HepG2 (cell line): Measurements from ENCODE around the gene TULP4. TPM values are rescaled to one million over a fixed set of nuclear protein-coding genes. Genes with fewer than 3 reads are reported as not detected.

Source experiments
- ATAC-seq: fragments of 200-7000 bp; cut with Tn5 transposase; 3 replicates; pipeline ENCODE4 v1.9.1; 2020; ENCODE audit warnings: mild to moderate bottlenecking, moderate library complexity
- BruUV-seq: library from RNA; stranded (reverse); fragments of 400-500 nt; replicated peaks from 2 replicates; lab custom pipeline; 2021; lab: Mats Ljungman, UMichigan
- CTCF ChIA-PET: fragments of 300-600 bp; formaldehyde crosslinking; extraction: SDS; loops from one replicate; lab custom pipeline; 2021; ENCODE audit warnings: low total read pairs, inconsistent platforms, low intra/inter-chr PET ratio; lab: Yijun Ruan, JAX
- POLR2A ChIA-PET: fragments of 350-600 bp; sonication (Branson Sonifier 250); formaldehyde crosslinking; loops from one replicate; lab custom pipeline; 2020; ENCODE audit warnings: antibody characterized with exemption, inconsistent platforms; lab: Yijun Ruan, JAX
- DNase-seq: peaks from one replicate; pipeline ENCODE4 v3.0.0-alpha.2; 2015; ENCODE audit warnings: low spot score
- FAIRE-seq: peaks from 3 replicates; lab custom pipeline; 2011; peaks lifted over from hg19 to GRCh38; lab: Jason Lieb, UNC
- H2AFZ ChIP-seq: one replicate; pipeline ENCODE4 v1.6.1; 2011; ENCODE audit warnings: low read length, inconsistent platforms
- H3K27ac ChIP-seq: fragments of 300-600 bp; 3 replicates; pipeline ENCODE4 v1.8.0; 2011; ENCODE audit warnings: mixed run types, mild to moderate bottlenecking, mixed read lengths, low read length, inconsistent platforms; ENCODE audit not compliant: insufficient read depth; ENCODE audit errors: extremely low read length
- H3K27me3 ChIP-seq, 2 experiments: fragments of 200-600 bp in 1 of 2; 2 replicates in 1 of 2; 3 replicates in 1 of 2; pipeline versions ENCODE4 v1.6.0 to v1.8.0; 2011; ENCODE audit warnings: low read length in 2 of 2, mild to moderate bottlenecking in 2 of 2, moderate library complexity in 2 of 2, inconsistent platforms in 1 of 2; ENCODE audit not compliant: insufficient read depth in 2 of 2, control insufficient read depth in 1 of 2
- H3K36me3 ChIP-seq, 2 experiments: fragments of 200-600 bp in 1 of 2; replicated peaks in 1 of 2; 2 replicates in 1 of 2; 3 replicates in 1 of 2; pipeline versions ENCODE4 v1.5.1 to v1.8.0; 2011; ENCODE audit warnings: low read length in 2 of 2, inconsistent platforms in 1 of 2; ENCODE audit not compliant: insufficient read depth in 2 of 2, control insufficient read depth in 1 of 2
- H3K4me1 ChIP-seq: 2 replicates; pipeline ENCODE4 v1.5.1; 2012; ENCODE audit warnings: low read length, inconsistent platforms; ENCODE audit not compliant: insufficient read depth
- H3K4me2 ChIP-seq: 2 replicates; pipeline ENCODE4 v1.6.0; 2011; ENCODE audit warnings: low read depth, low read length, inconsistent platforms
- H3K4me3 ChIP-seq, 3 experiments: fragments of 200-600 bp in 1 of 3; sonication (generic), shearing (Covaris generic) in 1 of 3; replicated peaks in 1 of 3; 2 replicates each; pipeline ENCODE4 v1.5.1; 2011 to 2016; ENCODE audit warnings: low read length in 3 of 3, inconsistent platforms in 2 of 3, low read depth in 2 of 3, mild to moderate bottlenecking in 2 of 3, control low read depth in 1 of 3, mixed read lengths in 1 of 3; ENCODE audit not compliant: insufficient read depth in 1 of 3
- H3K79me2 ChIP-seq: one replicate; pipeline ENCODE4 v1.6.1; 2011; ENCODE audit warnings: low read length, inconsistent platforms; ENCODE audit not compliant: insufficient read depth
- H3K9ac ChIP-seq: 2 replicates; pipeline ENCODE4 v1.6.0; 2011; ENCODE audit warnings: mild to moderate bottlenecking, low read depth, low read length, inconsistent platforms; ENCODE audit not compliant: insufficient read depth
- H3K9me3 ChIP-seq: 2 replicates; pipeline ENCODE4 v1.5.1; 2012; ENCODE audit warnings: mild to moderate bottlenecking, low read length
- H4K20me1 ChIP-seq: 2 replicates; pipeline ENCODE4 v1.6.0; 2011; ENCODE audit warnings: inconsistent platforms, mild to moderate bottlenecking, low read length, moderate library complexity; ENCODE audit not compliant: insufficient read depth
- CCAR2 ChIP-seq: fragments of 200-400 bp; formaldehyde crosslinking; optimal IDR thresholded peaks from 2 replicates; pipeline ENCODE3; 2018; ENCODE audit warnings: low read depth, mild to moderate bottlenecking, low read length, moderate library complexity
- GABPB1 ChIP-seq: IDR thresholded peaks from 2 replicates; pipeline ENCODE4 v1.6.1; 2016; ENCODE audit warnings: mild to moderate bottlenecking, missing genetic modification reagents, moderate library complexity, missing compliant biosample characterization
- HNRNPK ChIP-seq: fragments of 200-400 bp; formaldehyde crosslinking; IDR thresholded peaks from 2 replicates; pipeline ENCODE4 v1.6.1; 2018; ENCODE audit warnings: low read length, low read depth, moderate library complexity, mild to moderate bottlenecking; ENCODE audit not compliant: poor library complexity, severe bottlenecking
- MATR3 ChIP-seq: sonication (generic); formaldehyde crosslinking; IDR thresholded peaks from 2 replicates; pipeline ENCODE4 v1.4.0; 2020; ENCODE audit warnings: missing genetic modification reagents
- POLR2A ChIP-seq, 2 experiments: IDR thresholded peaks; 2 replicates each; pipeline ENCODE4 v1.6.1; 2011; ENCODE audit warnings: low read depth in 2 of 2, low read length in 2 of 2, mild to moderate bottlenecking in 1 of 2, moderate library complexity in 1 of 2; ENCODE audit not compliant: insufficient read depth in 1 of 2
- RAD51 ChIP-seq: fragments of 450-650 bp; IDR thresholded peaks from 2 replicates; pipeline ENCODE4 v1.6.1; 2016; ENCODE audit warnings: borderline replicate concordance
- SMARCE1 ChIP-seq: fragments of 450-650 bp; IDR thresholded peaks from 2 replicates; pipeline ENCODE4 v1.6.1; 2017; ENCODE audit warnings: borderline replicate concordance
- SMYD3 ChIP-seq: sonication (generic); formaldehyde crosslinking; IDR thresholded peaks from 2 replicates; pipeline ENCODE4 v1.8.1; 2023; ENCODE audit warnings: mild to moderate bottlenecking, missing genetic modification reagents
- TAF1 ChIP-seq: sonication (generic); formaldehyde crosslinking; IDR thresholded peaks from 2 replicates; pipeline ENCODE4 v1.4.0; 2020; ENCODE audit warnings: missing genetic modification reagents
- ZNF205 ChIP-seq: IDR thresholded peaks from 2 replicates; pipeline ENCODE4 v1.6.1; 2018; ENCODE audit warnings: missing biosample characterization, missing genetic modification reagents
- ZNF430 ChIP-seq: sonication (generic); formaldehyde crosslinking; IDR thresholded peaks from 2 replicates; pipeline ENCODE4 v1.9.0; 2021; ENCODE audit warnings: mild to moderate bottlenecking, missing genetic modification reagents
- ZNF605 ChIP-seq: sonication (generic); formaldehyde crosslinking; IDR thresholded peaks from 2 replicates; pipeline ENCODE4 v1.8.0; 2022; ENCODE audit warnings: mild to moderate bottlenecking, missing genetic modification reagents
- ZNF75D ChIP-seq: sonication (generic); formaldehyde crosslinking; IDR thresholded peaks from 2 replicates; pipeline ENCODE4 v1.8.1; 2023; ENCODE audit warnings: missing genetic modification reagents, mild to moderate bottlenecking, borderline replicate concordance
- WGBS: methylation state at CpG from one replicate; pipeline ENCODE4 v1.1.6; 2017; ENCODE audit warnings: low lambda C conversion rate; 5-methylcytosine and 5-hydroxymethylcytosine counted together
- in situ Hi-C: cut with HindIII; loops from 2 replicates; pipeline ENCODE4 v1.10.0; 2017; ENCODE audit warnings: low pct_unique_long_range_greater_than_20kb; ENCODE audit not compliant: extremely low pct_ligation_motif_present
- intact Hi-C: fragments of 100-400 bp; cut with micrococcal nuclease; formaldehyde crosslinking; loops from one replicate; pipeline ENCODE4 v1.10.0; 2022; ENCODE audit not compliant: unreplicated experiment
- polyA plus RNA-seq, 8 experiments: library from polyadenylated mRNA; depleted of rRNA in 3 of 8; stranded (reverse) in 7 of 8; unstranded in 1 of 8; fragments of >200 nt; fragmentation: Illumina TruSeq in 4 of 8; extraction: Trizol in 4 of 8; gene quantifications; 2 replicates each; pipeline versions ENCODE4 v1.2.1 to v1.2.3, GENCODE V29; 2011 to 2016; ENCODE audit warnings: low read depth in 4 of 8, missing spikeins in 1 of 8, mixed read lengths in 1 of 8; ENCODE audit not compliant: insufficient read depth in 1 of 8
- total RNA-seq, 5 experiments: library from RNA; depleted of rRNA; stranded (reverse); fragments of >200 nt; fragmentation: Illumina TruSeq; extraction: Trizol; gene quantifications; 2 replicates each; pipeline ENCODE4 v1.2.3, GENCODE V29; 2016; ENCODE audit warnings: low read depth in 1 of 5
- TF ChIP-seq, protein P1 (sequence below): sonication (generic); formaldehyde crosslinking; IDR thresholded peaks from 2 replicates; pipeline ENCODE4 v1.4.0; 2020; ENCODE audit warnings: mild to moderate bottlenecking, missing genetic modification reagents
- TF ChIP-seq, protein P2 (sequence below): fragments of 450-650 bp; IDR thresholded peaks from 2 replicates; pipeline ENCODE4 v1.6.1; 2016

Gene TULP4
- total and polyA plus RNA-seq, 2 of the 13 experiments (the other 11 are each of a cell fraction or from before 2014, with no cell fraction given) = 21.1 to 122 TPM

DNA sequence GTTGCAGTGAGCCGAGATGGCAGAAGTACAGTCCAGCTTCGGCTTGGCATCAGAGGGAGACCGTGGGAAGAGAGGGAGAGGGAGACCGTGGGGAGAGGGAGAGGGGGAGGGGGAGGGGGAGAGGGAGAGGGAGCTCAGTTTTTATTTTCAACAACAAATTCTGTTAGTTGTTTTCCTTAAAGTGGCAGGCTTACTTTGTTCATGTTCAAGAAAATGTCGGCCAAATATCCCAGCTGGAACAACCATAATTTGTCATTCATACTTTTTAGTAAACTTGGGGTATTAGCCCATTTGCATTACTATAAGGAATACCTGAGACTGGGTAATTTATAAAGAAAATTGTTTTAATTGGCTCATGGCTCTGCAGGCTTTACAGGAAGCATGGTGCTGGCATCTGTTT lies 2.5 kb upstream of the TULP4 start:
- ATAC-seq (no peak), FAIRE-seq (no peak), DNase-seq (no peak)
- peaks cover 28% of the 10 kb centered on the region for H3K4me1 ChIP-seq
- H3K4me3 ChIP-seq = no peak overlapping the region
- H3K4me2 ChIP-seq = no peak overlapping the region
- H3K27ac ChIP-seq = no peak overlapping the region
- 96% methylated on average over 5 of the region's 5 CpGs for WGBS
- H3K79me2 ChIP-seq = peaks cover 23% of the 10 kb centered on the region
- in situ Hi-C loops = no loop called here
- no peak overlapping the region for H3K9ac ChIP-seq
- H4K20me1 ChIP-seq = no peaks in the 10 kb centered on the region
- H3K36me3 ChIP-seq = peaks cover 20 to 37% of the 10 kb centered on the region in 2 experiments
- no peaks in the 10 kb centered on the region for H3K9me3 ChIP-seq
- no TSS peak for BruUV-seq
- CTCF ChIA-PET = no interaction called here
- H2AFZ ChIP-seq = no peak overlapping the region
- intact Hi-C loops = no loop called here
- TF ChIP-seq, protein P1, sequence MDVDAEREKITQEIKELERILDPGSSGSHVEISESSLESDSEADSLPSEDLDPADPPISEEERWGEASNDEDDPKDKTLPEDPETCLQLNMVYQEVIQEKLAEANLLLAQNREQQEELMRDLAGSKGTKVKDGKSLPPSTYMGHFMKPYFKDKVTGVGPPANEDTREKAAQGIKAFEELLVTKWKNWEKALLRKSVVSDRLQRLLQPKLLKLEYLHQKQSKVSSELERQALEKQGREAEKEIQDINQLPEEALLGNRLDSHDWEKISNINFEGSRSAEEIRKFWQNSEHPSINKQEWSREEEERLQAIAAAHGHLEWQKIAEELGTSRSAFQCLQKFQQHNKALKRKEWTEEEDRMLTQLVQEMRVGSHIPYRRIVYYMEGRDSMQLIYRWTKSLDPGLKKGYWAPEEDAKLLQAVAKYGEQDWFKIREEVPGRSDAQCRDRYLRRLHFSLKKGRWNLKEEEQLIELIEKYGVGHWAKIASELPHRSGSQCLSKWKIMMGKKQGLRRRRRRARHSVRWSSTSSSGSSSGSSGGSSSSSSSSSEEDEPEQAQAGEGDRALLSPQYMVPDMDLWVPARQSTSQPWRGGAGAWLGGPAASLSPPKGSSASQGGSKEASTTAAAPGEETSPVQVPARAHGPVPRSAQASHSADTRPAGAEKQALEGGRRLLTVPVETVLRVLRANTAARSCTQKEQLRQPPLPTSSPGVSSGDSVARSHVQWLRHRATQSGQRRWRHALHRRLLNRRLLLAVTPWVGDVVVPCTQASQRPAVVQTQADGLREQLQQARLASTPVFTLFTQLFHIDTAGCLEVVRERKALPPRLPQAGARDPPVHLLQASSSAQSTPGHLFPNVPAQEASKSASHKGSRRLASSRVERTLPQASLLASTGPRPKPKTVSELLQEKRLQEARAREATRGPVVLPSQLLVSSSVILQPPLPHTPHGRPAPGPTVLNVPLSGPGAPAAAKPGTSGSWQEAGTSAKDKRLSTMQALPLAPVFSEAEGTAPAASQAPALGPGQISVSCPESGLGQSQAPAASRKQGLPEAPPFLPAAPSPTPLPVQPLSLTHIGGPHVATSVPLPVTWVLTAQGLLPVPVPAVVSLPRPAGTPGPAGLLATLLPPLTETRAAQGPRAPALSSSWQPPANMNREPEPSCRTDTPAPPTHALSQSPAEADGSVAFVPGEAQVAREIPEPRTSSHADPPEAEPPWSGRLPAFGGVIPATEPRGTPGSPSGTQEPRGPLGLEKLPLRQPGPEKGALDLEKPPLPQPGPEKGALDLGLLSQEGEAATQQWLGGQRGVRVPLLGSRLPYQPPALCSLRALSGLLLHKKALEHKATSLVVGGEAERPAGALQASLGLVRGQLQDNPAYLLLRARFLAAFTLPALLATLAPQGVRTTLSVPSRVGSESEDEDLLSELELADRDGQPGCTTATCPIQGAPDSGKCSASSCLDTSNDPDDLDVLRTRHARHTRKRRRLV (CRISPR knock-in tag) = no peak
- TF ChIP-seq HNRNPK = peak; percentile 82
- no peak for TF ChIP-seq ZNF430
- H3K27me3 ChIP-seq = no peaks in the 10 kb centered on the region; a peak in 1 of 5 replicates
- POLR2A ChIA-PET = no interaction called here

DNA sequence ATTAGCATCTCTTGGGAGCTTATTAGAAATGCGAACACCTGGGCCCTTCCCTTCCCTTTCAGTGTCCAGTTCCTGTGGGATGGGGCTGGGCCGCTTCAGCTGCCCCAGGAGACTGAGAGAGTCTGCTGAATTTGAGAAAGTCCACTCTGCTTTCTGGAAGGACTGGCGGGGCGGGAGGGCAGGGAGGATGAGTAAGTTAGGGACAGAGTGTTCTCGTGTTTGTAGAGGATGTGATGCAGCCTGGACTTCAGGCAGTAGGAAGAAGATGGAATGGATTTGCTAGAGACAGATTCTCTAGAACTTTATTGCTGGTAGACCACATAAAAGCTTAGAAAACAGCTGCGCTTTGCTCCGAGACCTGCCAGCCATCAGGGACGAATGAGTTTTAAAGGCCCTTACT lies 1.1 kb upstream of the TULP4 start:
- FAIRE-seq = no peak
- Histone ChIP-seq H3K27ac (no peak overlapping the region), H4K20me1 (no peaks in the 10 kb centered on the region), H3K4me3 (no peak overlapping the region), H3K9ac (no peak overlapping the region), H3K36me3 (peaks cover 20 to 51% of the 10 kb centered on the region in 2 experiments), H3K27me3 (no peaks in the 10 kb centered on the region; a peak in 1 of 5 replicates), H2AFZ (no peak overlapping the region), H3K4me1 (peaks cover 16% of the 10 kb centered on the region), H3K4me2 (no peak overlapping the region), H3K79me2 (peaks cover 18% of the 10 kb centered on the region), H3K9me3 (no peaks in the 10 kb centered on the region)
- BruUV-seq = no TSS peak
- WGBS = 78% methylated on average over 8 of the region's 8 CpGs
- ChIA-PET POLR2A (no interaction called here), CTCF (no interaction called here)
- in situ Hi-C loops = no loop called here
- ATAC-seq = no peak
- intact Hi-C loops = no loop called here
- DNase-seq = no peak
- TF ChIP-seq RAD51 = no peak
- no peak for TF ChIP-seq CCAR2
- TF ChIP-seq, protein P2, sequence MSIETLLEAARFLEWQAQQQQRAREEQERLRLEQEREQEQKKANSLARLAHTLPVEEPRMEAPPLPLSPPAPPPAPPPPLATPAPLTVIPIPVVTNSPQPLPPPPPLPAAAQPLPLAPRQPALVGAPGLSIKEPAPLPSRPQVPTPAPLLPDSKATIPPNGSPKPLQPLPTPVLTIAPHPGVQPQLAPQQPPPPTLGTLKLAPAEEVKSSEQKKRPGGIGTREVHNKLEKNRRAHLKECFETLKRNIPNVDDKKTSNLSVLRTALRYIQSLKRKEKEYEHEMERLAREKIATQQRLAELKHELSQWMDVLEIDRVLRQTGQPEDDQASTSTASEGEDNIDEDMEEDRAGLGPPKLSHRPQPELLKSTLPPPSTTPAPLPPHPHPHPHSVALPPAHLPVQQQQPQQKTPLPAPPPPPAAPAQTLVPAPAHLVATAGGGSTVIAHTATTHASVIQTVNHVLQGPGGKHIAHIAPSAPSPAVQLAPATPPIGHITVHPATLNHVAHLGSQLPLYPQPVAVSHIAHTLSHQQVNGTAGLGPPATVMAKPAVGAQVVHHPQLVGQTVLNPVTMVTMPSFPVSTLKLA = no peak
- no peak for TF ChIP-seq ZNF75D (CRISPR knock-in tag)
- no peak for TF ChIP-seq MATR3 (CRISPR knock-in tag)
- TF ChIP-seq SMARCE1 = no peak
- no peak for TF ChIP-seq POLR2A (IDR thresholded peaks at IDR 0.05; ENCODE audit: insufficient read depth in 1 of 2, low read depth in 2 of 2, low read length in 2 of 2)
- TF ChIP-seq SMYD3 (CRISPR knock-in tag) = no peak
- TF ChIP-seq GABPB1 (CRISPR knock-in tag) = no peak
- no peak for TF ChIP-seq ZNF205
- TF ChIP-seq ZNF605 (CRISPR knock-in tag) = no peak
- no peak for TF ChIP-seq TAF1 (CRISPR knock-in tag)
